ENCODE measurements around the gene MTA3.

Gene MTA3

DNA sequence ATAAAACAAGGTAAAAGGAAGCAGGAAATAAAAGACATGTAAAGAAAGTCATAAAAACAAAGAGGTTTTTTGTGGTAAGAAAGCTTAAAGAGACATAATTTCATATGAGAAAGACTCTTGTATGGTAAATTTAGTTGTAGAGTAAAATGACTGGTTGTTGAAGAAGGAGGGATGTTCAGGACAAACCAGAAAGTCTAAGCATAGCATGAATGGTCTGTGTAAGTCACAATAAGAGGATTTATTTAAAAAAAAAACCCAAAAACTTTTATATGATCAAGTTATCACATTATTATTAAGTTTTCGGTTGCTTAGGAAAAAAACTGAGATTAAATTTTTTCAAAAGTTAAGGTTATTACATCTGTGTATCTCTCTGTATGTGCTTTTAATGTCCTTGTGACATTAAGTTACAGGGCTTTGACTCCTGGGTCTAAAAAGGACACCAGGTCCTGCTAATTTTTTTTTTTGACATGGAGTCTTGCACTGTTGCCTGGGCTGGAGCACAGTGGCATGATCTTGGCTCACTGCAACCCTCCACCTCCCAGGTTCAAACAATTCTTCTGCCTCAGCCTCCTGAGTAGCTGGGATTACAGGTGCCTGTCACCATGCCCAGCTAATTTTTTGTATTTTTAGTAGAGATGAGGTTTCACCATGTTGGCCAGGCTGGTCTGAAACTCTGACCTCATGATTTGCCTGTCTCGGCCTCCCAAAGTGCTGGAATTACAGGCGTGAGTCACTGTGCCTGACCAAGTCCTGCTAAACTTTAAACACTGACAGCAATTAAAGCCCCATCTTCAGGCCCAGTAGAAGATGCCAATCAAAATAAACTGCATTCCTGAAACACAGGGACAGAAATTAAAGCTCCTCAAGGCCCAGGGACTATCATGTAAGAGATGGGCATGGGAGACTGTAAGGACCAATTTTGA is 209.7 kb downstream of the MTA3 start:
- Histone ChIP-seq H3K27me3 (ENCODE audit: control insufficient read depth, insufficient read depth, low read length, poor library complexity, severe bottlenecking) (no peaks in the 10 kb centered on the region), H3K4me1 (ENCODE audit: control insufficient read depth, insufficient read depth, low read length) (no peaks in the 10 kb centered on the region), H3K27ac (ENCODE audit: insufficient read depth, low read depth, low read length, poor library complexity, severe bottlenecking) (no peak overlapping the region), H3K9me3 (ENCODE audit: control insufficient read depth, low read length) (peaks cover 2% of the 10 kb centered on the region), H3K36me3 (ENCODE audit: control insufficient read depth, insufficient read depth, low read length) (no peaks in the 10 kb centered on the region), H3K4me3 (ENCODE audit: insufficient read depth, low read depth, low read length) (no peak overlapping the region)
- 87 to 93% methylated on average over 2 to 3 of the region's 3 CpGs for WGBS, 2 experiments

DNA sequence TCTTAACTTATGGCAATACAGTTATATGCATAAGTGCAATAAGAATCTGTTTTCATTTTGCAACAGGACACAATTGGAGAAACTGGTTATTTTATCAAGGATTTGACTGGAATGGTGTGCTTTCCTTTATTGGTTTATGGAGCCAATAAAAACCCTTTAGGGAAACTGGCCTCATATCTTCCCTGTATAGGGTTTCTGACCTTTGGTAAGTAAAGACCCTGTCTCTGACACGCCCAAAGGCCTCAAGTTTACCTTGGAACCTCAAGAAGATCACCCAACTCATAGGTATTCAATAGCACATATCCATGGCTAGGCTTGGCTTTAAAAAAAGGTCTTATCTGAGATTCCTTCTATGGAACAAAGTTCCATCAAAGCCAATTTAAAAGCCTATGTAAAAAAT is 212.7 kb downstream of the MTA3 start:
- H3K9me3 ChIP-seq (ENCODE audit: control insufficient read depth, low read length): peaks cover 2% of the 10 kb centered on the region
- H3K4me1 ChIP-seq (ENCODE audit: control insufficient read depth, insufficient read depth, low read length): peaks cover 4% of the 10 kb centered on the region
- 86% methylated on average over 1 of the region's 1 CpG for WGBS, 2 experiments
- no peaks in the 10 kb centered on the region for H3K27me3 ChIP-seq (ENCODE audit: control insufficient read depth, insufficient read depth, low read length, poor library complexity, severe bottlenecking)
- no peak overlapping the region for H3K27ac ChIP-seq (ENCODE audit: insufficient read depth, low read depth, low read length, poor library complexity, severe bottlenecking)
- no peak overlapping the region for H3K4me3 ChIP-seq (ENCODE audit: insufficient read depth, low read depth, low read length)
- no peaks in the 10 kb centered on the region for H3K36me3 ChIP-seq (ENCODE audit: control insufficient read depth, insufficient read depth, low read length)

- WGBS, 2 experiments: 86 to 87% methylated on average over 9 of the region's 9 CpGs
- no peaks in the 10 kb centered on the region for H3K36me3 ChIP-seq (ENCODE audit: control insufficient read depth, insufficient read depth, low read length)
- no peak overlapping the region for H3K4me3 ChIP-seq (ENCODE audit: insufficient read depth, low read depth, low read length)
- H3K27me3 ChIP-seq (ENCODE audit: control insufficient read depth, insufficient read depth, low read length, poor library complexity, severe bottlenecking): no peaks in the 10 kb centered on the region
- no peak overlapping the region for H3K27ac ChIP-seq (ENCODE audit: insufficient read depth, low read depth, low read length, poor library complexity, severe bottlenecking)
- H3K9me3 ChIP-seq (ENCODE audit: control insufficient read depth, low read length): peaks cover 1% of the 10 kb centered on the region
- peaks cover 8% of the 10 kb centered on the region for H3K4me1 ChIP-seq (ENCODE audit: control insufficient read depth, insufficient read depth, low read length)
Measured at GRCh38 chr2:42783511-42783910, 215.1 kb downstream of the MTA3 start.

DNA sequence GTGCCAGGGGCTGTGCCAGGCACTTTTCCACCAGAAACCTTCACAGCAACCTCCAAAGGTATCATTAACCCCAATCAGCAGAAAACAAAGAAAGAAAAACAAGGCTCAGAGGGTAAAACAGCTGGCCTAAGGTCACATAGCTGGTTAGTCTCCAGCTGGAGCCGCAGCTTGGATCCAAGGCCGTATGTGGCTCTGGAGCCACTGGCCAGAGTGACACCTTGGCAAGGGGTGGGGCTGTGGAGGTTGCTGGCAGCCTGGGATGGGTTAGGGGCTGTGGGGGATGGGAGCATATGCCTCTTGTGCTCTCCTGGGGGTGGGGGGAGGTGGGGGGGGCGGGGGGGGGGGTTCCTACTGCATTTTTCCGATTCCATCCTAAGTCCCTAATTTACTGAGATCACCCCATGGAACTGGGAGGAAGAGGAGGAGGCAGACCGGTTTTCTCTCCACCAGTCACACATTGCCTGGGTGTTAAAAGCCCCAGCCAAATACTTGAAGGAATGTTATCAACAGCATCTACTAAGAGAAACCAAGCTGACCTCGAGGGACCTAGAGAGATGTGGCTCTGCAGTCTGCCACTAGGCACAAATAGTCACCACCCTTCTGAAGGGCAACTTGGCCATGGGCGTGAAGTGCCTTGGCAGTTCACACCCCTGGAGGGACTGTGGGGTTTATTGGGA is 215.9 kb downstream of the MTA3 start:
- no peaks in the 10 kb centered on the region for H3K27me3 ChIP-seq (ENCODE audit: control insufficient read depth, insufficient read depth, low read length, poor library complexity, severe bottlenecking)
- peaks cover 8% of the 10 kb centered on the region for H3K4me1 ChIP-seq (ENCODE audit: control insufficient read depth, insufficient read depth, low read length)
- no peak overlapping the region for H3K4me3 ChIP-seq (ENCODE audit: insufficient read depth, low read depth, low read length)
- no peaks in the 10 kb centered on the region for H3K9me3 ChIP-seq (ENCODE audit: control insufficient read depth, low read length)
- H3K36me3 ChIP-seq (ENCODE audit: control insufficient read depth, insufficient read depth, low read length): no peaks in the 10 kb centered on the region
- 91 to 92% methylated on average over 5 to 6 of the region's 7 CpGs for WGBS, 2 experiments
- no peak overlapping the region for H3K27ac ChIP-seq (ENCODE audit: insufficient read depth, low read depth, low read length, poor library complexity, severe bottlenecking)

DNA sequence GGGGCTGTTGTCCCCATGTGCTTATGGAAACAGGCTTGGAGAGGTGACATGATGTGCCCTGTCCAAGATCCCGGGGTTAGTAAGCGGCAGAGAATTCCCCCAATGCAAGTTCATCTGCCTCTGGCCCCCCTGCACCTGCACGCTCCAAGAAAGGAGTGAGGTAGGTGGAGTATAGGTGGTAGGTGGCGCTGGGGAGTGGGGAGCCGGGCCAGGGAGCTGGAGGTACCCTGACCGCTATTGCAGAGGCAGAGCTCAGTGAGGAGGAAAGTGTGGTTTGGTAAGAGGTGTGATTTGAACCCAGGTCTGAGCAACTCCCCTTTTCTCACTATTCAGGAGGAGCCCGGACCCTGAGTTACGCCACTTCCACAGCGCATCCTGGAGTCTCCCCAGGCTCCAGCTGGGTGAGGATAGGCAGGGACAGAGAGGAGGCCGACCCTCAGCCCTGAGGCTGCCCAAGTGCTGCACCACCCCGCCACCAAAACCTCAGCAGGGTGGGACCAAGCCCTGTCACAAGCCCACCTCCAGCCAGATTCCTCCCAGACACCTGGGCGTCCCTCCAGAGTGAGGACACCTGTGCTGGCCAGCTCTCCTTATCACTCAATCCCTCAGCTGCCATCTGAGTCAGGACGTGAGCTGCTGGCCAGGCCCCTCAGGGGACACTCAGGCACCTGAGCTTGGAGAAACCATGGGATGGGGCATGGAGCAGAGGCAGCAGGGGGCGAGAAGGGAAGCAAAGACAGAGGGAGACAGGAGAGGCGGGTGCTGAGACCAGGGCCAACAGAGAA is 218.3 kb downstream of the MTA3 start:
- H3K27ac ChIP-seq (ENCODE audit: insufficient read depth, low read depth, low read length, poor library complexity, severe bottlenecking): no peak overlapping the region
- no peaks in the 10 kb centered on the region for H3K36me3 ChIP-seq (ENCODE audit: control insufficient read depth, insufficient read depth, low read length)
- peaks cover 8% of the 10 kb centered on the region for H3K4me1 ChIP-seq (ENCODE audit: control insufficient read depth, insufficient read depth, low read length)
- 85 to 88% methylated on average over 15 of the region's 15 CpGs for WGBS, 2 experiments
- H3K27me3 ChIP-seq (ENCODE audit: control insufficient read depth, insufficient read depth, low read length, poor library complexity, severe bottlenecking): peaks cover 11% of the 10 kb centered on the region
- H3K4me3 ChIP-seq (ENCODE audit: insufficient read depth, low read depth, low read length): no peak overlapping the region
- H3K9me3 ChIP-seq (ENCODE audit: control insufficient read depth, low read length): no peaks in the 10 kb centered on the region

GRCh38 chr2:42787424-42787787 is 219.0 kb downstream of the MTA3 start:
- peaks cover 18% of the 10 kb centered on the region for H3K27me3 ChIP-seq (ENCODE audit: control insufficient read depth, insufficient read depth, low read length, poor library complexity, severe bottlenecking)
- H3K9me3 ChIP-seq (ENCODE audit: control insufficient read depth, low read length): no peaks in the 10 kb centered on the region
- 95% methylated on average over 3 of the region's 3 CpGs for WGBS, 2 experiments
- no peak overlapping the region for H3K4me3 ChIP-seq (ENCODE audit: insufficient read depth, low read depth, low read length)
- no peaks in the 10 kb centered on the region for H3K36me3 ChIP-seq (ENCODE audit: control insufficient read depth, insufficient read depth, low read length)
- peaks cover 8% of the 10 kb centered on the region for H3K4me1 ChIP-seq (ENCODE audit: control insufficient read depth, insufficient read depth, low read length)
- H3K27ac ChIP-seq (ENCODE audit: insufficient read depth, low read depth, low read length, poor library complexity, severe bottlenecking): no peak overlapping the region

DNA sequence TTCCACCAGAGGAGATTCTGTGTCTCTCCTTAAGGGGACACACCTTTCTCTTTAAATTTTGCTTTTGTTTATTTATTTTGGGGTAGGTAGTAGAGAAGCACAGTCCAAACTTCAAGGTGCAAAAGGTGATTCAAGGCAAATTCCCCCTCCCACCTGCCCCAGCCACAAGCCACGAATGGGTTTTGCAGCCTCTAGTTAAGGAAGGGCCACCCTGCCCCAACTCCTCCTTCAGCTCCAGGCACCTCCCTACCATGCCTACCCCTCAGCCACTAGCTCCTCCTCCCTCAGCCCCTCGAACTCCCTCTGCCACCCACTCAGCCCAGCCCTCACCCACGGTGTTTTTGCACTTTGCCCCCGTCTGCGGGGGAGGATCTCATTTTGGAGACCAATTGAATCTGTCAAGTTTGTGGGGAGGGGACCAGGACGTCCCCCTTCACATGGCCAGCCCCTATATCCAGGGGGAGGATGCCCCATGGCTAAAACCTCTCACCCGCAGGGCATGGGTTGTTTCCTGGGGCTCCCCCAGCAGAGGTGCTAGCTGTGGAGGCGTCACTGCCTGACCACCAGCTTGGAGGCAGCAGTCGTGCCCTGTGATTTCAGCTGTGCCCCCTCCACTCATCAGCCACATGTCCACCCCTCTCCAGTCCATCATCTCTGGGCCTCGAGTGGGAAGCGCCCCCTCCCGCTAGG is 219.5 kb downstream of the MTA3 start:
- Histone ChIP-seq H3K27me3 (ENCODE audit: control insufficient read depth, insufficient read depth, low read length, poor library complexity, severe bottlenecking) (peaks cover 23% of the 10 kb centered on the region), H3K36me3 (ENCODE audit: control insufficient read depth, insufficient read depth, low read length) (no peaks in the 10 kb centered on the region), H3K4me1 (ENCODE audit: control insufficient read depth, insufficient read depth, low read length) (peaks cover 8% of the 10 kb centered on the region), H3K9me3 (ENCODE audit: control insufficient read depth, low read length) (no peaks in the 10 kb centered on the region), H3K4me3 (ENCODE audit: insufficient read depth, low read depth, low read length) (no peak overlapping the region), H3K27ac (ENCODE audit: insufficient read depth, low read depth, low read length, poor library complexity, severe bottlenecking) (no peak overlapping the region)
- WGBS, 2 experiments: 80 to 82% methylated on average over 11 to 12 of the region's 12 CpGs

DNA sequence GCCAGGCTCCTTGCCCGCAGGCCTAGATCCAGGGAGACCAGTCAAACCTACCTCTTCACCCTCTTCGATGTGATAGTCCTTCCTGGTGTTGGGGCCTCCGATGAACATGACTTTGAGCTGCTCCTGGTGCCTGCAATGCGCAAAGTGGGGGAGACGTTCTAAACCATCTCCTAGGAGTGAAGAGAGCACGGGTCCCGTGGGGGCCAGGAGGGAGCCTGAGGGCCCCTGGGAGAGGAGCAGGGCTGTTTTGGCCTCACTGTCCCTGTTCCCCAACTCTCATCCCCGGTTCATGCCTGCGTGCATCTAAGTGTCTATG is 220.0 kb downstream of the MTA3 start:
- Histone ChIP-seq H3K4me1 (ENCODE audit: control insufficient read depth, insufficient read depth, low read length) (peaks cover 8% of the 10 kb centered on the region), H3K27ac (ENCODE audit: insufficient read depth, low read depth, low read length, poor library complexity, severe bottlenecking) (no peak overlapping the region), H3K4me3 (ENCODE audit: insufficient read depth, low read depth, low read length) (no peak overlapping the region), H3K36me3 (ENCODE audit: control insufficient read depth, insufficient read depth, low read length) (no peaks in the 10 kb centered on the region), H3K27me3 (ENCODE audit: control insufficient read depth, insufficient read depth, low read length, poor library complexity, severe bottlenecking) (peaks cover 28% of the 10 kb centered on the region), H3K9me3 (ENCODE audit: control insufficient read depth, low read length) (no peaks in the 10 kb centered on the region)
- WGBS, 2 experiments: 59 to 64% methylated on average over 9 of the region's 9 CpGs

GRCh38 chr2:42788882-42789281 is 220.4 kb downstream of the MTA3 start:
- peaks cover 32% of the 10 kb centered on the region for H3K27me3 ChIP-seq (ENCODE audit: control insufficient read depth, insufficient read depth, low read length, poor library complexity, severe bottlenecking)
- WGBS, 2 experiments: 69 to 71% methylated on average over 4 of the region's 4 CpGs
- H3K9me3 ChIP-seq (ENCODE audit: control insufficient read depth, low read length): no peaks in the 10 kb centered on the region
- no peak overlapping the region for H3K4me3 ChIP-seq (ENCODE audit: insufficient read depth, low read depth, low read length)
- peaks cover 8% of the 10 kb centered on the region for H3K4me1 ChIP-seq (ENCODE audit: control insufficient read depth, insufficient read depth, low read length)
- no peak overlapping the region for H3K27ac ChIP-seq (ENCODE audit: insufficient read depth, low read depth, low read length, poor library complexity, severe bottlenecking)
- no peaks in the 10 kb centered on the region for H3K36me3 ChIP-seq (ENCODE audit: control insufficient read depth, insufficient read depth, low read length)
